Testis (tissue), 2 donors: ENCODE data around the gene THPO.

Source experiments
- POLR2A ChIP-seq: fragments of 450-650 bp; IDR thresholded peaks from one replicate; pipeline ENCODE4 v1.6.1; 2017; ENCODE audit warnings: antibody characterized with exemption, mild to moderate bottlenecking, moderate library complexity
- TF ChIP-seq, protein P1 (sequence below), 3 experiments: fragments of 450-650 bp in 2 of 3; fragments of 200-600 bp in 1 of 3; sonication (generic) in 1 of 3; IDR thresholded peaks; one replicate each; pipeline ENCODE4 v1.5.1; 2016 to 2019; ENCODE audit warnings: antibody characterized with exemption in 3 of 3, mild to moderate bottlenecking in 2 of 3, moderate library complexity in 1 of 3

DNA sequence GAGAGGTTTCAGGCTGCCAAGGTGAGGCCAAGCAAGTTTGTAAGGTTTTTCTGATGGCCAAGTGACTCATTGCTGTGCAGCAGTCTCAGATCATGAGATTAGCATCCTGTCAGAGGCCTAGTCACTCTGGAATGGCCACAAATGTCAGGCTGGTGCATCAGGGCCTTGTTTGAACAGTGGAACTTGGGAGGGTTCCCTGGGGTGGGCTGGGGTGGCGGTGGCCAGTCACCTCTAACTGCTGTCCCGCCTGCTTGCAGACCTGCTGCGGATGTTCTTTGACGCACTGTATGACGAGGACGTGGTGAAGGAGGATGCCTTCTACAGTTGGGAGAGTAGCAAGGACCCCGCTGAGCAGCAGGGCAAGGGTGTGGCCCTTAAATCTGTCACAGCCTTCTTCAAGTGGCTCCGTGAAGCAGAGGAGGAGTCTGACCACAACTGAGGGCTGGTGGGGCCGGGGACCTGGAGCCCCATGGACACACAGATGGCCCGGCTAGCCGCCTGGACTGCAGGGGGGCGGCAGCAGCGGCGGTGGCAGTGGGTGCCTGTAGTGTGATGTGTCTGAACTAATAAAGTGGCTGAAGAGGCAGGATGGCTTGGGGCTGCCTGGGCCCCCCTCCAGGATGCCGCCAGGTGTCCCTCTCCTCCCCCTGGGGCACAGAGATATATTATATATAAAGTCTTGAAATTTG lies 43.4 kb downstream of the THPO start:
- TF ChIP-seq, protein P1, sequence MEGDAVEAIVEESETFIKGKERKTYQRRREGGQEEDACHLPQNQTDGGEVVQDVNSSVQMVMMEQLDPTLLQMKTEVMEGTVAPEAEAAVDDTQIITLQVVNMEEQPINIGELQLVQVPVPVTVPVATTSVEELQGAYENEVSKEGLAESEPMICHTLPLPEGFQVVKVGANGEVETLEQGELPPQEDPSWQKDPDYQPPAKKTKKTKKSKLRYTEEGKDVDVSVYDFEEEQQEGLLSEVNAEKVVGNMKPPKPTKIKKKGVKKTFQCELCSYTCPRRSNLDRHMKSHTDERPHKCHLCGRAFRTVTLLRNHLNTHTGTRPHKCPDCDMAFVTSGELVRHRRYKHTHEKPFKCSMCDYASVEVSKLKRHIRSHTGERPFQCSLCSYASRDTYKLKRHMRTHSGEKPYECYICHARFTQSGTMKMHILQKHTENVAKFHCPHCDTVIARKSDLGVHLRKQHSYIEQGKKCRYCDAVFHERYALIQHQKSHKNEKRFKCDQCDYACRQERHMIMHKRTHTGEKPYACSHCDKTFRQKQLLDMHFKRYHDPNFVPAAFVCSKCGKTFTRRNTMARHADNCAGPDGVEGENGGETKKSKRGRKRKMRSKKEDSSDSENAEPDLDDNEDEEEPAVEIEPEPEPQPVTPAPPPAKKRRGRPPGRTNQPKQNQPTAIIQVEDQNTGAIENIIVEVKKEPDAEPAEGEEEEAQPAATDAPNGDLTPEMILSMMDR (IDR thresholded peaks at IDR 0.05), result no peak
- TF ChIP-seq POLR2A, result no peak
